Gastroesophageal sphincter (tissue), 4 donors: ENCODE measurements around the gene TRIO. TPM values are rescaled to one million over a fixed set of nuclear protein-coding genes. Genes with fewer than 3 reads are reported as not detected.

Experiments used
- ATAC-seq: fragments of 150-250 bp; one replicate; pipeline ENCODE4 v1.9.1; 2016; ENCODE audit warnings: mild to moderate bottlenecking, moderate library complexity
- H3K27ac ChIP-seq, 4 donors: fragments of 200-600 bp; sonication (generic) in 3 of 4; 1 replicate in 3 of 4; 2 replicates in 1 of 4; pipeline ENCODE4 v1.5.1; 2016 to 2019
- H3K27me3 ChIP-seq: fragments of 200-600 bp; sonication (generic); one replicate; pipeline ENCODE4 v1.5.1; 2019
- H3K36me3 ChIP-seq, 2 donors: fragments of 200-600 bp; sonication (generic); one replicate each; pipeline ENCODE4 v1.5.1; 2019; ENCODE audit warnings: control low read depth in 1 of 2
- H3K4me1 ChIP-seq, 3 donors: fragments of 200-600 bp; sonication (generic); 1 replicate in 2 of 3; 2 replicates in 1 of 3; pipeline ENCODE4 v1.5.1; 2016 to 2019; ENCODE audit warnings: control low read depth in 2 of 3
- H3K4me3 ChIP-seq, 2 donors: fragments of 200-600 bp; sonication (generic); one replicate each; pipeline ENCODE4 v1.5.1; 2019; ENCODE audit warnings: mild to moderate bottlenecking in 1 of 2, moderate library complexity in 1 of 2
- H3K9me3 ChIP-seq, 3 donors: fragments of 200-600 bp; sonication (generic); one replicate each; pipeline ENCODE4 v1.5.1; 2017 to 2019; ENCODE audit warnings: control low read depth in 2 of 3
- EP300 ChIP-seq: sonication (generic); formaldehyde crosslinking; IDR thresholded peaks from one replicate; pipeline ENCODE4 v1.6.1; 2017; ENCODE audit warnings: antibody characterized with exemption, mild to moderate bottlenecking
- POLR2A ChIP-seq, 2 donors: fragments of 450-650 bp; IDR thresholded peaks; one replicate each; pipeline ENCODE4 v1.6.1; 2017; ENCODE audit warnings: antibody characterized with exemption in 2 of 2, mild to moderate bottlenecking in 2 of 2, moderate library complexity in 1 of 2
- POLR2AphosphoS5 ChIP-seq: sonication (generic); formaldehyde crosslinking; IDR thresholded peaks from one replicate; pipeline ENCODE4 v1.6.1; 2017; ENCODE audit warnings: antibody characterized with exemption
- WGBS, 2 donors: methylation state at CpG; one replicate each; pipeline ENCODE4 v1.1.5; 2018; ENCODE audit warnings: low coverage in 1 of 2; 5-methylcytosine and 5-hydroxymethylcytosine counted together
- total RNA-seq, 4 donors: library from RNA; depleted of rRNA; stranded (reverse); fragments of >200 nt; gene quantifications; one replicate each; pipeline ENCODE4 v1.1.0, GENCODE V29; 2016
- TF ChIP-seq, protein P1 (sequence below), 4 experiments: fragments of 200-600 bp in 2 of 4; fragments of 450-650 bp in 2 of 4; sonication (generic) in 1 of 4; IDR thresholded peaks; one replicate each; pipeline ENCODE4 v1.5.1; 2017 to 2019; ENCODE audit warnings: antibody characterized with exemption in 4 of 4, mild to moderate bottlenecking in 2 of 4, moderate library complexity in 2 of 4

Gene TRIO
- total RNA-seq, 4 donors from 2014 or later = 69.2 to 257 (median 172) TPM

GRCh38 chr5:14505310-14506139 lies 362.4 kb downstream of the TRIO start:
- Histone ChIP-seq H3K36me3 (peaks cover 0 to 98% of the 10 kb centered on the region in 2 donors), H3K27me3 (no peaks in the 10 kb centered on the region), H3K9me3 (no peaks in the 10 kb centered on the region), H3K27ac (no peak overlapping the region), H3K4me1 (no peaks in the 10 kb centered on the region), H3K4me3 (no peak overlapping the region)
- WGBS, 2 donors = 62 to 71% methylated on average over 4 of the region's 23 CpGs
- ATAC-seq = no peak
- TF ChIP-seq, protein P1, sequence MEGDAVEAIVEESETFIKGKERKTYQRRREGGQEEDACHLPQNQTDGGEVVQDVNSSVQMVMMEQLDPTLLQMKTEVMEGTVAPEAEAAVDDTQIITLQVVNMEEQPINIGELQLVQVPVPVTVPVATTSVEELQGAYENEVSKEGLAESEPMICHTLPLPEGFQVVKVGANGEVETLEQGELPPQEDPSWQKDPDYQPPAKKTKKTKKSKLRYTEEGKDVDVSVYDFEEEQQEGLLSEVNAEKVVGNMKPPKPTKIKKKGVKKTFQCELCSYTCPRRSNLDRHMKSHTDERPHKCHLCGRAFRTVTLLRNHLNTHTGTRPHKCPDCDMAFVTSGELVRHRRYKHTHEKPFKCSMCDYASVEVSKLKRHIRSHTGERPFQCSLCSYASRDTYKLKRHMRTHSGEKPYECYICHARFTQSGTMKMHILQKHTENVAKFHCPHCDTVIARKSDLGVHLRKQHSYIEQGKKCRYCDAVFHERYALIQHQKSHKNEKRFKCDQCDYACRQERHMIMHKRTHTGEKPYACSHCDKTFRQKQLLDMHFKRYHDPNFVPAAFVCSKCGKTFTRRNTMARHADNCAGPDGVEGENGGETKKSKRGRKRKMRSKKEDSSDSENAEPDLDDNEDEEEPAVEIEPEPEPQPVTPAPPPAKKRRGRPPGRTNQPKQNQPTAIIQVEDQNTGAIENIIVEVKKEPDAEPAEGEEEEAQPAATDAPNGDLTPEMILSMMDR (IDR thresholded peaks at IDR 0.05) = no peak
- no peak for TF ChIP-seq POLR2A (IDR thresholded peaks at IDR 0.05)
- no peak for TF ChIP-seq EP300
- no peak for TF ChIP-seq POLR2AphosphoS5

- WGBS, 2 donors = 40 to 63% methylated on average over 1 to 2 of the region's 7 CpGs
These were observed 363.0 kb downstream of the TRIO start for GRCh38 chr5:14506140-14506538.

DNA sequence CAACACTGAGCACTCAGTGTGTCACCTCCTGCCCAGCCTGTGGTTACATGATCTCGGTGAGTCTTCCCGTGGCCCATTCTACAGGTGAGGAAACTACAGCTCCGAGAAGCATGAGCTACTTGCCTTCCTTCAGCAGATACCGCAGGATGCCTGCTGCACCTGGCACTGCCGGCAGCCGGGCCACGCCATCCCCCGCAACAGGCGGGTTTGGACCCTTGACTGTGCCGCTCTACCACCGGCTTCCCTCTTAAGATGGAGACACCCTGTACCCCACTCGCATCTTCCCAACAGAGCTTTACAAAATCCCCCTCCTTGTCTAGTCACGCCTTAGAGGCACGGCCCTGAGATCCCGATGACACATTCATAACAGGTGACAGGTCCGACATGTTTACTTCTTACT lies 363.5 kb downstream of the TRIO start:
- no peak for ATAC-seq
- H3K4me1 ChIP-seq = no peaks in the 10 kb centered on the region
- no peaks in the 10 kb centered on the region for H3K27me3 ChIP-seq
- no peak overlapping the region for H3K4me3 ChIP-seq
- peaks cover 0 to 91% of the 10 kb centered on the region in 2 donors for H3K36me3 ChIP-seq
- 89 to 91% methylated on average over 9 to 13 of the region's 16 CpGs for WGBS, 2 donors
- no peaks in the 10 kb centered on the region for H3K9me3 ChIP-seq
- no peak for TF ChIP-seq POLR2A (IDR thresholded peaks at IDR 0.05)
- no peak for TF ChIP-seq EP300
- TF ChIP-seq POLR2AphosphoS5 = no peak
- TF ChIP-seq, protein P1 (IDR thresholded peaks at IDR 0.05) = no peak
- H3K27ac ChIP-seq = no peak overlapping the region

More at GRCh38 chr5:14506140-14506538, 363.0 kb downstream of the TRIO start:
- no peak for ATAC-seq
- H3K4me3 ChIP-seq = no peak overlapping the region
- H3K27ac ChIP-seq = no peak overlapping the region
- H3K27me3 ChIP-seq = no peaks in the 10 kb centered on the region
- H3K9me3 ChIP-seq = no peaks in the 10 kb centered on the region
- H3K4me1 ChIP-seq = no peaks in the 10 kb centered on the region
- TF ChIP-seq POLR2AphosphoS5 = no peak
- TF ChIP-seq EP300 = no peak
- TF ChIP-seq, protein P1 (IDR thresholded peaks at IDR 0.05) = no peak
- TF ChIP-seq POLR2A (IDR thresholded peaks at IDR 0.05) = no peak
- H3K36me3 ChIP-seq = peaks cover 0 to 96% of the 10 kb centered on the region in 2 donors

DNA sequence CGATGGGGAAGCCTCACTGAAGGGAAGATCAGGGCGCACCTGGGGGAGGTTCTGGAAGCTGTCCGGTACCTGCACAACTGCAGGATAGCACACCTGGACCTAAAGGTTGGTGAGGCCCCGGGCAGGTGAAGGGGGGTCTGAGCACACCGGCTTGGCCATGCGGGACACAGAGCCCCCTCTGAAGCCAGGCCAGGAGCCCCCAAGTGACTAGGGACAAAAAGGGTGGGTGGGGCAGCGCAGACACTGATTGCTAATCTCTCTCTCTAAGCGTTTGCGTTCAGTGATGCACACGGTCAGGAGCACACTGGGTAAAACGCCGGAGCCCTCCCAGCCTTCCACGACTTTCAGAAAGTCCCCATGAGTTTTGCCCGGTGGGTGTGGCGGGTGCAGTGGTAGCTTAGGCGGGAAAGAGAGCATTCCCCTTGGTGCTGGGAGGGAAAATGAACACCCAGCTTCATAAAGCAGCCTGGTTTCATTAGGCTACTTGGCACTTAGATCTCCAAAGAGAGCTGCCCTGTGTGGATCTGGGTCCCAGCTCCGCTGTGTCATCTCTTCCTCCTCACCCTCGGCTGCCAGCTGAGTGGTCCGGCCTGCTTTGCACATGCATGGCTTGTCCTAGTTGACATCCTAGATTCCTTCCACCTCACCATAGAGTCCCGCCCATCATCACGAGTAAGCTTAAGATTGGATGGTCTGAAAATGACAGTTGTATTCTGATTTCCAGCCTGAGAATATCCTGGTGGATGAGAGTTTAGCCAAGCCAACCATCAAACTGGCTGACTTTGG lies 364.2 kb downstream of the TRIO start:
- Histone ChIP-seq H3K9me3 (no peaks in the 10 kb centered on the region), H3K36me3 (peaks cover 0 to 84% of the 10 kb centered on the region in 2 donors), H3K4me1 (no peaks in the 10 kb centered on the region), H3K27ac (no peak overlapping the region), H3K27me3 (no peaks in the 10 kb centered on the region), H3K4me3 (no peak overlapping the region)
- TF ChIP-seq, protein P1 (IDR thresholded peaks at IDR 0.05) = no peak
- no peak for TF ChIP-seq EP300
- TF ChIP-seq POLR2AphosphoS5 = no peak
- TF ChIP-seq POLR2A (IDR thresholded peaks at IDR 0.05) = no peak
- ATAC-seq = no peak
- WGBS, 2 donors = 90 to 100% methylated on average over 1 to 6 of the region's 21 CpGs
